ENCODE results near the gene PRM2.

DNA sequence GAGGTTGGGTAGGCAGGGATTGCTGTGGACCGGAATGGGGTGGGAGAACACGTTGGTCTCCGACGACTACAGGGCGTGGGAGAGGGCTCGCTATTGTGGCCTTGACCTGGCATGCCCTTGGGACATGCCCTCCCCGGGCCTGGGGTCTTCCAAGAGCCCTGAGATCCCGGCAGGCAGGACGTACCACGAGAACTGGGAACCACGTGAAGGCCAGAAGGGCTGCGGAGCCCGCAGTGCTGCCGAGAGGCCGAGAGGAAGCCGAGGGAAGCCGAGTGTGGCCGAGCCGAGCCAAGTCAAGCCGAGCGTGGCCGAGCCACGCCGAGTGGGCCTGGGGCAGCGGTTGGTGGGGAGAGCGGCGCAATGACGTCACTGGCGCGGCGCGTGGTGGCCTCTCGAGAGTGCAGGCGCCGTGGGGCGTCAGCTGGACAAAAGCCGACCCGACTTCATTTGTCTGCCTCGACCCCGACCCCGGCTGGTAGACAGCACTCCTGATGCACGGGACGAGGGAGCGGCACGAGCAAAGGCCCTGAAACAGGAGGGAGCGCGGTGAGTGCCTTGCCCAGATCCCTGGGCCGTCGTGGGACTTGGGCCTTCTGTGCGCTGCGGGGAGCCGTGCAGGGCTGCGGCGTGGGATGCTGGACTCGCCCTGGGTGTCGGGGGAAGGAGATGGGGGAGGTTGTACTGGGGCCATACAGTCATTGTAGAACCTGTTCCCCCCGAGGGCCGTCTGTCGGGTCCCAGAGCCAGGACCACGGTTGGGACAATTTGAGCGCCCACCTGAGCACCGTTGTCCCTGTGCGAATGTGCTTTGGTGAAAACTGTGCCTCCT, 26.8 kb downstream of the PRM2 start:
- TF ChIP-seq, protein P1, sequence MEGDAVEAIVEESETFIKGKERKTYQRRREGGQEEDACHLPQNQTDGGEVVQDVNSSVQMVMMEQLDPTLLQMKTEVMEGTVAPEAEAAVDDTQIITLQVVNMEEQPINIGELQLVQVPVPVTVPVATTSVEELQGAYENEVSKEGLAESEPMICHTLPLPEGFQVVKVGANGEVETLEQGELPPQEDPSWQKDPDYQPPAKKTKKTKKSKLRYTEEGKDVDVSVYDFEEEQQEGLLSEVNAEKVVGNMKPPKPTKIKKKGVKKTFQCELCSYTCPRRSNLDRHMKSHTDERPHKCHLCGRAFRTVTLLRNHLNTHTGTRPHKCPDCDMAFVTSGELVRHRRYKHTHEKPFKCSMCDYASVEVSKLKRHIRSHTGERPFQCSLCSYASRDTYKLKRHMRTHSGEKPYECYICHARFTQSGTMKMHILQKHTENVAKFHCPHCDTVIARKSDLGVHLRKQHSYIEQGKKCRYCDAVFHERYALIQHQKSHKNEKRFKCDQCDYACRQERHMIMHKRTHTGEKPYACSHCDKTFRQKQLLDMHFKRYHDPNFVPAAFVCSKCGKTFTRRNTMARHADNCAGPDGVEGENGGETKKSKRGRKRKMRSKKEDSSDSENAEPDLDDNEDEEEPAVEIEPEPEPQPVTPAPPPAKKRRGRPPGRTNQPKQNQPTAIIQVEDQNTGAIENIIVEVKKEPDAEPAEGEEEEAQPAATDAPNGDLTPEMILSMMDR (IDR thresholded peaks at IDR 0.05), result no peak
- TF ChIP-seq EZH2phosphoT487 (IDR thresholded peaks at IDR 0.05; ENCODE audit: borderline replicate concordance, low read depth) (no peak), RAD21 (IDR thresholded peaks at IDR 0.05; ENCODE audit: low read length) (no peak), POLR2AphosphoS5 (IDR thresholded peaks at IDR 0.05; ENCODE audit: low read depth, low read length) (no peak), YY1 (IDR thresholded peaks at IDR 0.05; ENCODE audit: low read depth) (no peak), NRF1 (IDR thresholded peaks at IDR 0.05; ENCODE audit: low read depth, low read length) (no peak), RCOR1 (IDR thresholded peaks at IDR 0.05; ENCODE audit: low read length) (no peak), TAF1 (IDR thresholded peaks at IDR 0.05; ENCODE audit: borderline replicate concordance, low read depth, low read length) (no peak), FOXM1 (IDR thresholded peaks at IDR 0.05; ENCODE audit: low read depth) (no peak), ELF1 (IDR thresholded peaks at IDR 0.05) (no peak), TEAD4 (IDR thresholded peaks at IDR 0.05; ENCODE audit: borderline replicate concordance, insufficient read depth) (no peak)
- TF ChIP-seq, protein P2, sequence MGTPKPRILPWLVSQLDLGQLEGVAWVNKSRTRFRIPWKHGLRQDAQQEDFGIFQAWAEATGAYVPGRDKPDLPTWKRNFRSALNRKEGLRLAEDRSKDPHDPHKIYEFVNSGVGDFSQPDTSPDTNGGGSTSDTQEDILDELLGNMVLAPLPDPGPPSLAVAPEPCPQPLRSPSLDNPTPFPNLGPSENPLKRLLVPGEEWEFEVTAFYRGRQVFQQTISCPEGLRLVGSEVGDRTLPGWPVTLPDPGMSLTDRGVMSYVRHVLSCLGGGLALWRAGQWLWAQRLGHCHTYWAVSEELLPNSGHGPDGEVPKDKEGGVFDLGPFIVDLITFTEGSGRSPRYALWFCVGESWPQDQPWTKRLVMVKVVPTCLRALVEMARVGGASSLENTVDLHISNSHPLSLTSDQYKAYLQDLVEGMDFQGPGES (IDR thresholded peaks at IDR 0.05; ENCODE audit: low read depth, low read length), result no peak

All from SK-N-SH (cell line).